ENCODE measurements around the gene HOXC10.

HOXC10 gene

GRCh38 chr12:54036620-54037359 lies 51.8 kb downstream of the HOXC10 start:
- Mint-ChIP-seq H3K4me3 (no peak overlapping the region), H3K27me3 (peaks cover 95% of the 10 kb centered on the region), H3K27ac (no peak overlapping the region), H3K9me3 (peaks cover 7% of the 10 kb centered on the region), H3K4me1 (ENCODE audit: low read depth) (peaks cover 5% of the 10 kb centered on the region), H3K36me3 (ENCODE audit: low read depth) (no peaks in the 10 kb centered on the region)
- intact Hi-C loops (cut with micrococcal nuclease): no loop called here

- intact Hi-C loops (cut with micrococcal nuclease): no loop called here
- Mint-ChIP-seq H3K4me3 (no peak overlapping the region), H3K27ac (no peak overlapping the region), H3K9me3 (peaks cover 5% of the 10 kb centered on the region), H3K4me1 (ENCODE audit: low read depth) (peaks cover 3% of the 10 kb centered on the region), H3K27me3 (peaks cover 95% of the 10 kb centered on the region), H3K36me3 (ENCODE audit: low read depth) (no peaks in the 10 kb centered on the region)
These were observed 52.7 kb downstream of the HOXC10 start for GRCh38 chr12:54037360-54038283.

GRCh38 chr12:54038284-54038870 lies 53.4 kb downstream of the HOXC10 start:
- peaks cover 95% of the 10 kb centered on the region for H3K27me3 Mint-ChIP-seq
- H3K4me1 Mint-ChIP-seq (ENCODE audit: low read depth): no peaks in the 10 kb centered on the region
- intact Hi-C loops (cut with micrococcal nuclease): no loop called here
- H3K36me3 Mint-ChIP-seq (ENCODE audit: low read depth): no peaks in the 10 kb centered on the region
- H3K9me3 Mint-ChIP-seq: no peaks in the 10 kb centered on the region
- H3K4me3 Mint-ChIP-seq: no peak overlapping the region
- no peak overlapping the region for H3K27ac Mint-ChIP-seq

- intact Hi-C loops (cut with micrococcal nuclease): no loop called here
- H3K27me3 Mint-ChIP-seq: peaks cover 98% of the 10 kb centered on the region
- no peak overlapping the region for H3K27ac Mint-ChIP-seq
- H3K9me3 Mint-ChIP-seq: no peaks in the 10 kb centered on the region
- H3K36me3 Mint-ChIP-seq (ENCODE audit: low read depth): no peaks in the 10 kb centered on the region
- H3K4me3 Mint-ChIP-seq: no peak overlapping the region
- H3K4me1 Mint-ChIP-seq (ENCODE audit: low read depth): no peaks in the 10 kb centered on the region
These were observed 54.0 kb downstream of the HOXC10 start for GRCh38 chr12:54038871-54039414.

- H3K27ac Mint-ChIP-seq: no peak overlapping the region
- peaks cover 98% of the 10 kb centered on the region for H3K27me3 Mint-ChIP-seq
- no peaks in the 10 kb centered on the region for H3K9me3 Mint-ChIP-seq
- no peaks in the 10 kb centered on the region for H3K36me3 Mint-ChIP-seq (ENCODE audit: low read depth)
- H3K4me3 Mint-ChIP-seq: no peak overlapping the region
- intact Hi-C loops (cut with micrococcal nuclease): no loop called here
- H3K4me1 Mint-ChIP-seq (ENCODE audit: low read depth): no peaks in the 10 kb centered on the region
These were observed 54.6 kb downstream of the HOXC10 start for GRCh38 chr12:54039417-54040147.
